ENCODE data around the gene HIGD1C.

DNA sequence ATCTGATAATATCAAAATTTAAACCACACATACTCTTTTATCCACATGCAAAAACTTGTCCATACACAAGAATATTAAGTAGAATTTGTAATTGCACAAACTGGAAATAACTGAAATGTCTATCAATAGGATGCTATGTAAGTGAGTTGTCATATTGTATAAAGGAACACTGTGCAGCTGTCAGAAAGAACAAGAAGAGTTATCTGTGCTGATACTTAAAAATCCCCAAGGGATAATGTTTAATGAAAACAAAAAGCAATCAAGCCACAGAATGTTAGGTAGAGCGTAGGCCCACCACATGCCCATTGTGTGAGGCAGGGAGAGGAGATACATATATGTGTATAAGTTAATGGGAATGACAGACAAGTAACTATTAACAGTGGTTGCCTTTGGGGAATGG, 25.9 kb upstream of the HIGD1C start:
- TF ChIP-seq, protein P1, sequence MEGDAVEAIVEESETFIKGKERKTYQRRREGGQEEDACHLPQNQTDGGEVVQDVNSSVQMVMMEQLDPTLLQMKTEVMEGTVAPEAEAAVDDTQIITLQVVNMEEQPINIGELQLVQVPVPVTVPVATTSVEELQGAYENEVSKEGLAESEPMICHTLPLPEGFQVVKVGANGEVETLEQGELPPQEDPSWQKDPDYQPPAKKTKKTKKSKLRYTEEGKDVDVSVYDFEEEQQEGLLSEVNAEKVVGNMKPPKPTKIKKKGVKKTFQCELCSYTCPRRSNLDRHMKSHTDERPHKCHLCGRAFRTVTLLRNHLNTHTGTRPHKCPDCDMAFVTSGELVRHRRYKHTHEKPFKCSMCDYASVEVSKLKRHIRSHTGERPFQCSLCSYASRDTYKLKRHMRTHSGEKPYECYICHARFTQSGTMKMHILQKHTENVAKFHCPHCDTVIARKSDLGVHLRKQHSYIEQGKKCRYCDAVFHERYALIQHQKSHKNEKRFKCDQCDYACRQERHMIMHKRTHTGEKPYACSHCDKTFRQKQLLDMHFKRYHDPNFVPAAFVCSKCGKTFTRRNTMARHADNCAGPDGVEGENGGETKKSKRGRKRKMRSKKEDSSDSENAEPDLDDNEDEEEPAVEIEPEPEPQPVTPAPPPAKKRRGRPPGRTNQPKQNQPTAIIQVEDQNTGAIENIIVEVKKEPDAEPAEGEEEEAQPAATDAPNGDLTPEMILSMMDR (IDR thresholded peaks at IDR 0.05; ENCODE audit: insufficient read depth, low read length, poor library complexity, severe bottlenecking): no peak
- no peak for TF ChIP-seq EZH2phosphoT487 (conservative IDR thresholded peaks at IDR 0.05; ENCODE audit: low read length)

Measured in SU-DHL-6 (cell line).